HEK293T (cell line): ENCODE measurements around the gene SLTM.

ENCODE experiments used
- CTCF ChIA-PET: fragments of 350-600 bp; formaldehyde crosslinking; extraction: SDS; loops from one replicate; lab custom pipeline; 2021; ENCODE audit warnings: antibody characterized with exemption, inconsistent platforms; lab: Yijun Ruan, JAX
- POLR2A ChIA-PET: fragments of 350-600 bp; formaldehyde crosslinking; extraction: SDS; loops from one replicate; lab custom pipeline; 2020; ENCODE audit warnings: antibody characterized with exemption, inconsistent platforms; lab: Yijun Ruan, JAX
- DNase-seq: peaks from one replicate; pipeline ENCODE4 v3.0.0; 2012; ENCODE audit warnings: mixed read lengths; ENCODE audit errors: extremely low spot score
- ARNT ChIP-seq: fragments of 450-650 bp; IDR thresholded peaks from 2 replicates; pipeline ENCODE4 v1.6.1; 2017; ENCODE audit warnings: mild to moderate bottlenecking
- BHLHE40 ChIP-seq: fragments of 450-650 bp; IDR thresholded peaks from 2 replicates; pipeline ENCODE4 v1.6.1; 2016; ENCODE audit warnings: mild to moderate bottlenecking, moderate library complexity, borderline replicate concordance
- CTBP1 ChIP-seq: fragments of 450-650 bp; IDR thresholded peaks from 2 replicates; pipeline ENCODE4 v1.6.1; 2016; ENCODE audit warnings: borderline replicate concordance
- ELF4 ChIP-seq: fragments of 450-650 bp; IDR thresholded peaks from 2 replicates; pipeline ENCODE4 v1.6.1; 2017; ENCODE audit warnings: antibody characterized with exemption
- FOXA1 ChIP-seq: fragments of 450-650 bp; IDR thresholded peaks from 2 replicates; pipeline ENCODE4 v1.6.1; 2016; ENCODE audit warnings: mild to moderate bottlenecking
- FOXK2 ChIP-seq: fragments of 450-650 bp; IDR thresholded peaks from 2 replicates; pipeline ENCODE4 v1.6.1; 2016; ENCODE audit warnings: mild to moderate bottlenecking
- FOXM1 ChIP-seq: fragments of 450-650 bp; IDR thresholded peaks from 2 replicates; pipeline ENCODE4 v1.6.1; 2017; ENCODE audit warnings: mild to moderate bottlenecking, borderline replicate concordance
- HDGF ChIP-seq: fragments of 450-650 bp; IDR thresholded peaks from 2 replicates; pipeline ENCODE4 v1.6.1; 2017; ENCODE audit warnings: antibody characterized with exemption, borderline replicate concordance
- L3MBTL2 ChIP-seq: fragments of 450-650 bp; conservative IDR thresholded peaks from 2 replicates; pipeline ENCODE4 v1.6.1; 2016; ENCODE audit warnings: mild to moderate bottlenecking
- LEF1 ChIP-seq: fragments of 450-650 bp; IDR thresholded peaks from 2 replicates; pipeline ENCODE4 v1.6.1; 2017; ENCODE audit warnings: mild to moderate bottlenecking, borderline replicate concordance
- NFRKB ChIP-seq: fragments of 450-650 bp; IDR thresholded peaks from 2 replicates; pipeline ENCODE4 v1.6.1; 2016; ENCODE audit warnings: mild to moderate bottlenecking, moderate library complexity
- SP1 ChIP-seq: fragments of 450-650 bp; IDR thresholded peaks from 2 replicates; pipeline ENCODE4 v1.6.1; 2017
- SUZ12 ChIP-seq: fragments of 450-650 bp; IDR thresholded peaks from 2 replicates; pipeline ENCODE4 v1.6.1; 2016; ENCODE audit warnings: mild to moderate bottlenecking
- TARDBP ChIP-seq: fragments of 450-650 bp; IDR thresholded peaks from 2 replicates; pipeline ENCODE4 v1.6.1; 2016
- ZNF384 ChIP-seq: fragments of 450-650 bp; IDR thresholded peaks from 2 replicates; pipeline ENCODE4 v1.6.1; 2016
- TF ChIP-seq, protein P1 (sequence below): fragments of 450-650 bp; IDR thresholded peaks from 2 replicates; pipeline ENCODE4 v1.6.1; 2016

SLTM gene

DNA sequence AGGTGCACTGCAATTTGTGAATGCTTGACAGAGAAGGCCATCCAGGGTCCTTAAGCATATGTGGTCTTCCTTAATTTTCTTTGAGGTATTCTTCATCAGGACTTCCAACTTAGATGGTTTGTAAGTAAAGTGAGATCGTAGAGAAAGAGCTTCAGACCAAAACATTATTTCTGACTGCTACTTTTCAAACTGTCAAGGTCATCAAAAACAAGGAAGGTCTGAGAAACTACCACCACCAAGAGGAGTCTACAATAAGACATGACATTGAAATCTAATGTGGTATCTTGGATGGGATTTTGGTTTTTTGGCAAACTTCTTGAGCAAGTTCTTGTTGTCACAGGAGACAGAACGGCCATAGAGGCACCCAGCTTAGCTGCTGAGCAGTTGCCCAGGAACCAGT is 34.0 kb upstream of the SLTM start:
- POLR2A ChIA-PET: no interaction called here
- DNase-seq: no peak
- TF ChIP-seq FOXA1 (no peak), ZNF384 (no peak), SP1 (no peak), LEF1 (no peak), CTBP1 (no peak), SUZ12 (no peak), HDGF (no peak), TARDBP (no peak), BHLHE40 (no peak), NFRKB (no peak), FOXM1 (no peak), ARNT (no peak), L3MBTL2 (no peak), ELF4 (no peak), FOXK2 (no peak)
- TF ChIP-seq, protein P1, sequence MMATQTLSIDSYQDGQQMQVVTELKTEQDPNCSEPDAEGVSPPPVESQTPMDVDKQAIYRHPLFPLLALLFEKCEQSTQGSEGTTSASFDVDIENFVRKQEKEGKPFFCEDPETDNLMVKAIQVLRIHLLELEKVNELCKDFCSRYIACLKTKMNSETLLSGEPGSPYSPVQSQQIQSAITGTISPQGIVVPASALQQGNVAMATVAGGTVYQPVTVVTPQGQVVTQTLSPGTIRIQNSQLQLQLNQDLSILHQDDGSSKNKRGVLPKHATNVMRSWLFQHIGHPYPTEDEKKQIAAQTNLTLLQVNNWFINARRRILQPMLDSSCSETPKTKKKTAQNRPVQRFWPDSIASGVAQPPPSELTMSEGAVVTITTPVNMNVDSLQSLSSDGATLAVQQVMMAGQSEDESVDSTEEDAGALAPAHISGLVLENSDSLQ: no peak
- CTCF ChIA-PET: interaction anchor here (0.6 kb wide), 1 partner anchor 13 kb away, joined by 3 read pairs; no protein-coding TSS in a partner anchor

DNA sequence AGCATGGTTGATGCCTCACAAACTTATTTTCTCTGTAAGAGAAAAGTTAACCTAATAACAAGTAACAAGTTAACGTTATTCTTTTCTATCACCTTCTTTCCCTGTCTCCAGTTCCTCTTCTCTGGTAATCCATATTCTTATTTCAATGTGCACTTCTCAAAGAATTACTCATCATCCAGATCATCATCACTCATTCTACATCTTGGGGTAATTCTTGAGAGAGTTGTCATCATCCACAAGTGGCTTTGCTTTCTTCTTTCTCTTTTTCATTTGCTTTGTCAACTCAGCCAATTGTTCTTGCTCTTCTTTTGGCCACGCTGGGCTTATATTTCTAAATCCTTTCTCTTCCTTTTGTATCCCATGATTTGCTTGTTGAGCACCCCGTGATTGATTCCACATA is 33.2 kb upstream of the SLTM start:
- DNase-seq: no peak
- TF ChIP-seq ZNF384: no peak
- TF ChIP-seq, protein P1: no peak
- TF ChIP-seq ARNT: no peak
- TF ChIP-seq L3MBTL2: no peak
- no peak for TF ChIP-seq FOXA1
- no peak for TF ChIP-seq FOXK2
- TF ChIP-seq HDGF: no peak
- TF ChIP-seq NFRKB: no peak
- no peak for TF ChIP-seq SUZ12
- TF ChIP-seq CTBP1: no peak
- TF ChIP-seq BHLHE40: no peak
- TF ChIP-seq FOXM1: no peak
- no peak for TF ChIP-seq ELF4
- CTCF ChIA-PET: no interaction called here
- POLR2A ChIA-PET: no interaction called here

DNA sequence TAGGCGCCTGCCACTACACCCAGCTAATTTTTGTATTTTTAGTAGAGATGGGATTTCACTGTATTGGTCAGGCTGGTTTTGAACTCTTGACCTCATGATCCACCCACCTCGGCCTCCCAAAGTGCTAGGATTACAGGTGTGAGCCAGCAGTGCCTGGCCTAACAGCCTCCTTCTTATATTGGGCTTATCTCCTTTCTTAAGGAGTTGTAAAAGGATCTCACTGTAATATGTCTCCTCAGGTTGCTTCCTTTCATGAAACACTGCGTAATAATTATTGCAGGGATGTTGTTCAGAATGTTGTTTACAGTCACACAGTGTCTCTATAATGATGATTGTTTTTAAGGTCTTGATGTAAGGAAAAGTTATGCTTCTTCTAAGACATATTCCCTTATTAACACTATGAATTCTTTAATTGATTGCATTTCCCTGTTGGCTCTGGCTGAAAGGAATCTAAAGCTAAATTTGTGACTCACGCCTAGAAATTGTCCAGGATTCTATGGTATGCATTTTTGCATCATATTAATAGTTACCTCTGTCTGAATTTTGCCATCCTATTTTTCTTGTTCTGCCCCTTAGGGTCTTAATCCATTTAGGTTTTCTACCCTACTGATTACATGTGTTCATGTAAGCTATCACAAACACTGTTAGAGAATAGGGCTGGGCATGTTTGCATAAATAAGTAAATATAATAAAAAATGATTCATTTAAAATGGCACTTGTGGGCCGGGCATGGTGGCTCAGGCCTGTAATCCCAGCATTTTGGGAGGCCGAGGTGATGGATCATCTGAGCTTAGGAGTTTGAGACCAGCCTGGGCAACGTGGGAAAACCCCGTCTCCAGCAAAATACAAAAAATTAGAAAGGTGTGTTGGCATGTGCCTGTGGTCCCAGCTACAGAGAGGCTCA is 29.4 kb upstream of the SLTM start:
- ChIA-PET CTCF (no interaction called here), POLR2A (no interaction called here)
- TF ChIP-seq TARDBP: no peak
- TF ChIP-seq CTBP1: no peak
- no peak for TF ChIP-seq ELF4
- TF ChIP-seq FOXK2: no peak
- TF ChIP-seq SUZ12: no peak
- TF ChIP-seq BHLHE40: no peak
- no peak for TF ChIP-seq FOXA1
- no peak for TF ChIP-seq ARNT
- TF ChIP-seq SP1: no peak
- no peak for TF ChIP-seq NFRKB
- TF ChIP-seq L3MBTL2: no peak
- no peak for TF ChIP-seq ZNF384
- TF ChIP-seq LEF1: no peak
- no peak for TF ChIP-seq FOXM1
- no peak for DNase-seq

DNA sequence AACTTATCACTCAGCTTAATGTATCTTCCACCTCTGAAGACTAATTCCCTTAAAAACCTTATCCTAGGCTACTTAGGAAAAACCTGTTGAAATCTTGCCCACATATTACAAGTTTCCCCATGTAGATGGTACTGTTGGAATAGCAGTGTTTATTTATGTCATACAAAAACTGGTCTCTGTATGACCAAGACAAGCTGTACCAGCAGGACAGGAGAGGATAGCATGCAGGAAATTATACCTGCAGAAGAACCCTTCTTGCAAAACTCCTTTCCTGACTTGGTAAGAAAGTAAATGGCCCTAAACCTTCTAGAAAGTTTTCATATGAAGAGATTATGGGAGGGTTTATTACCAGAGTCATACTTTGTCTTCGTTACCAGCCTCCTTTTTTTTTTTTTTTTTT is 28.7 kb upstream of the SLTM start:
- CTCF ChIA-PET: no interaction called here
- no peak for TF ChIP-seq LEF1
- no peak for TF ChIP-seq SP1
- TF ChIP-seq TARDBP: no peak
- no peak for TF ChIP-seq SUZ12
- TF ChIP-seq ZNF384: no peak
- TF ChIP-seq NFRKB: no peak
- TF ChIP-seq ELF4: no peak
- TF ChIP-seq, protein P1: no peak
- TF ChIP-seq FOXA1: no peak
- no peak for TF ChIP-seq CTBP1
- no peak for TF ChIP-seq HDGF
- no peak for TF ChIP-seq L3MBTL2
- no peak for TF ChIP-seq FOXM1
- no peak for TF ChIP-seq FOXK2
- TF ChIP-seq ARNT: no peak
- no peak for TF ChIP-seq BHLHE40
- POLR2A ChIA-PET: no interaction called here
- DNase-seq: no peak

DNA sequence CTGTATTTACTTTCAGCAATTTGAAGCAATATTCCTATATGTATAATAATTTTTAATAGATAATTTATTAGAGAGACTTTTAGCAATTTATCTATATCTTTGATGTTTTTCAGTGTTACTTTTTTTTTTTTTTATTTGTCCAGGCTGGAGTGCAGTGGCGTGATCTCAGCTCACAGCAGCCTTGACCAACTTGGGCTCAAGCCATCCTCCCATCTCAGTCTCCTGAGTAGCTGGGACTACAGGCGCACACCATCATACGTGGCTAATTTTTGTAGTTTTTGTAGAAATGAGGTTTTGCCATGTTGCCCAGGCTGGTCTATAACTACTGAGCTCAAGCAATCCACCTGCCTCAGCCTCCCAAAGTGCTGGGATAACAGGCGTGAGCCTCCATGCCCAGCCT is 25.3 kb upstream of the SLTM start:
- CTCF ChIA-PET: no interaction called here

More for the DNA sequence above, 25.3 kb upstream of the SLTM start:
- POLR2A ChIA-PET: no interaction called here
- no peak for DNase-seq
- TF ChIP-seq NFRKB: no peak
- TF ChIP-seq BHLHE40: no peak
- no peak for TF ChIP-seq ELF4
- no peak for TF ChIP-seq SP1
- TF ChIP-seq SUZ12: no peak
- TF ChIP-seq, protein P1: no peak
- no peak for TF ChIP-seq FOXK2
- no peak for TF ChIP-seq LEF1
- TF ChIP-seq TARDBP: no peak
- TF ChIP-seq L3MBTL2: no peak
- TF ChIP-seq ARNT: no peak
- no peak for TF ChIP-seq HDGF
- no peak for TF ChIP-seq ZNF384
- no peak for TF ChIP-seq FOXM1
- no peak for TF ChIP-seq CTBP1
- no peak for TF ChIP-seq FOXA1
